Parathyroid adenoma (tissue), 2 donors: Measurements from ENCODE around the gene KIAA1671.

Experiments used
- H2AFZ ChIP-seq: fragments of 300-600 bp; sonication (generic); one replicate; pipeline ENCODE4 v1.7.0; 2017; ENCODE audit warnings: antibody characterized with exemption, mild to moderate bottlenecking
- H3K27ac ChIP-seq: fragments of 300-600 bp; sonication (generic); one replicate; pipeline ENCODE4 v1.7.0; 2017
- H3K27me3 ChIP-seq: fragments of 300-600 bp; sonication (generic); one replicate; pipeline ENCODE4 v1.7.0; 2017; ENCODE audit warnings: low read length; ENCODE audit not compliant: control insufficient read depth, insufficient read depth
- H3K36me3 ChIP-seq: fragments of 300-600 bp; sonication (generic); one replicate; pipeline ENCODE4 v1.7.0; 2017; ENCODE audit warnings: low read length; ENCODE audit not compliant: control insufficient read depth, insufficient read depth
- H3K4me1 ChIP-seq: fragments of 300-600 bp; sonication (generic); one replicate; pipeline ENCODE4 v1.7.0; 2017; ENCODE audit warnings: control low read depth
- H3K4me2 ChIP-seq: fragments of 300-600 bp; sonication (generic); one replicate; pipeline ENCODE4 v1.7.0; 2017; ENCODE audit warnings: low read length
- H3K4me3 ChIP-seq: fragments of 300-600 bp; sonication (generic); one replicate; pipeline ENCODE4 v1.7.0; 2017; ENCODE audit warnings: low read depth, low read length
- H3K79me2 ChIP-seq: fragments of 300-600 bp; sonication (generic); one replicate; pipeline ENCODE4 v1.7.0; 2017; ENCODE audit warnings: control low read depth
- H3K9ac ChIP-seq: fragments of 300-600 bp; sonication (generic); one replicate; pipeline ENCODE4 v1.7.0; 2017; ENCODE audit warnings: mild to moderate bottlenecking
- H3K9me3 ChIP-seq: fragments of 300-600 bp; sonication (generic); one replicate; pipeline ENCODE4 v1.7.0; 2017; ENCODE audit warnings: low read length; ENCODE audit not compliant: control insufficient read depth
- TF ChIP-seq, protein P1 (sequence below): fragments of 300-600 bp; sonication (generic); IDR thresholded peaks from one replicate; pipeline ENCODE4 v1.7.0; 2017; ENCODE audit warnings: antibody characterized with exemption, mild to moderate bottlenecking
- donor health status: primary hyperparathyroidism.

Gene KIAA1671

DNA sequence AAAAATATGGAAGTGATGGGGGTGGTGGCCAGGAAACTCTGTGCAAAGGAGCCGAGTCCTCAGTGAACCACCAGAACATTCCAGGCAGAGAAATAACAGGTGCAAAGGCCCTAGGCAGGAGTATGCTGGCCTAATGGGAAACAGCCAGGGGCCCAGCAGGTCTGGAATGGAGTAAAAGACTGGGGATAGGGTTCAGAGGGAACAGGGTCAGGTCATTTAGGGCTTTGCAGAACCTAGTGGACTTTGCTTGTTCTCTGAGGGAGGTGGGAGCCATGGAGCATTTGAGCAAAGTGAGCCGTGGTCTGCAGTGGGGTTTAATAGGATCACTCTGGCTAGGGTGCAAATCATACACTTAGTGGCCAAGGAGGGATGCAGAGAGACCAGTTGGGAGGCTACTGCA, 255.8 kb downstream of the KIAA1671 start:
- Histone ChIP-seq H3K27me3 (no peaks in the 10 kb centered on the region), H3K36me3 (no peaks in the 10 kb centered on the region), H3K4me1 (no peaks in the 10 kb centered on the region), H3K79me2 (no peaks in the 10 kb centered on the region), H3K9ac (no peak overlapping the region), H2AFZ (no peak overlapping the region), H3K27ac (no peak overlapping the region), H3K4me2 (no peak overlapping the region), H3K4me3 (no peak overlapping the region), H3K9me3 (no peaks in the 10 kb centered on the region)
- TF ChIP-seq, protein P1, sequence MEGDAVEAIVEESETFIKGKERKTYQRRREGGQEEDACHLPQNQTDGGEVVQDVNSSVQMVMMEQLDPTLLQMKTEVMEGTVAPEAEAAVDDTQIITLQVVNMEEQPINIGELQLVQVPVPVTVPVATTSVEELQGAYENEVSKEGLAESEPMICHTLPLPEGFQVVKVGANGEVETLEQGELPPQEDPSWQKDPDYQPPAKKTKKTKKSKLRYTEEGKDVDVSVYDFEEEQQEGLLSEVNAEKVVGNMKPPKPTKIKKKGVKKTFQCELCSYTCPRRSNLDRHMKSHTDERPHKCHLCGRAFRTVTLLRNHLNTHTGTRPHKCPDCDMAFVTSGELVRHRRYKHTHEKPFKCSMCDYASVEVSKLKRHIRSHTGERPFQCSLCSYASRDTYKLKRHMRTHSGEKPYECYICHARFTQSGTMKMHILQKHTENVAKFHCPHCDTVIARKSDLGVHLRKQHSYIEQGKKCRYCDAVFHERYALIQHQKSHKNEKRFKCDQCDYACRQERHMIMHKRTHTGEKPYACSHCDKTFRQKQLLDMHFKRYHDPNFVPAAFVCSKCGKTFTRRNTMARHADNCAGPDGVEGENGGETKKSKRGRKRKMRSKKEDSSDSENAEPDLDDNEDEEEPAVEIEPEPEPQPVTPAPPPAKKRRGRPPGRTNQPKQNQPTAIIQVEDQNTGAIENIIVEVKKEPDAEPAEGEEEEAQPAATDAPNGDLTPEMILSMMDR, result no peak

DNA sequence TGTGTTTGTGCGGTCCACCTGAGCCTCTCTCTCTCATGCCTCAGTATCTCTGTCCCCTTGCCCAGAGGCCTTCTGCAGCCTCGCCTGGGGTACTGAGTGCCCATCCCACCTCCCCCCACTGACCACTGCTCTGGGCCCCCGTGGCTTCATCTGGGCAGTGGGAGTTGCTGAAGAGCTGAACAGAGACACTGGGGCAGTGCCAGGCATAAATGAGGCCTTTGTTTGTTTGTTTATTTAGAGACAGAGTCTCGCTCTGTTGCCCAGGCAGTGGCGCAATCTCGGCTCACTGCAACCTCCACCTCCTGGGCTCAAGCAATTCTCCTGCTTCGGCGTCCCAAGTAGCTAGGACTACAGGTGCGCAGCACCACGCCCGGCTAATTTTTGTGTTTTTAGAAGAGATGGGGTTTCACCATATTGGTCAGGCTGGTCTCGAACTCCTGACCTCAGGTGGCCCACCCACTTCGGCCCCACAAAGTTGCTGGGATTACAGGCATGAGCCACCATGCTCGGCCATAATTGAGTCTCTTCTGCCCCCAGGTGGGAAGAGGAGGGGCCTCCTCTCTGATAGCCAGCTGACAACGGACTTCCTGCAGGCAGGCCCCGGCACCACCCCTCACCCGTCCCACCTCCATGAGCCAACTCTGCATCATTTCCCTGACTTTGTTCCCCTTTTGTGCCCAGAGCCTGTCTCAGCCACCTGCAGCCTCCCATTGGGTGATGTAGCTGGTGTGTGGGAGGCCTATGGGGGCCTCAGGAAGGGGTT, 256.4 kb downstream of the KIAA1671 start:
- no peaks in the 10 kb centered on the region for H3K36me3 ChIP-seq

DNA sequence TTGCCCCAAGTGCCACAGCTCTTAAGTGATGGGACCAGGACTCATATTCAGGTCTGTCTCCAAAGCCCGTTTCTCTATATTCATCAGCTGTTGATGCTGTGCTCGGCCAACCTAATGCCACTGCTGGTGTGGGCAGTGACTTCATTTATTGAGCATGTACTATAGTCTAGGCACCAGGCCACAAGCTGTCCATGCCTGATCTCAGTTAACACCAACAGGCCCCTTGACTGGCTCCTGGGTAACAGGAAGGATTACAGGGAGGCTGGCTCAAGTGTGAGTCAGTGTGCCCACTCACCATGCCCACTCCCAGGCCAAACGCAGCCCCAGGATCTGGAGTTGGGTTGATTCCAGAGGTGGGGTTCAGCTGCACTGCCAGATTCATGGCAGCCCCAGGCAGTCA, 258.3 kb downstream of the KIAA1671 start:
- Histone ChIP-seq H3K27me3 (no peaks in the 10 kb centered on the region), H3K4me2 (no peak overlapping the region), H3K79me2 (no peaks in the 10 kb centered on the region), H3K4me3 (no peak overlapping the region), H3K27ac (no peak overlapping the region), H3K4me1 (no peaks in the 10 kb centered on the region), H3K9ac (no peak overlapping the region), H2AFZ (no peak overlapping the region), H3K9me3 (no peaks in the 10 kb centered on the region), H3K36me3 (no peaks in the 10 kb centered on the region)
- TF ChIP-seq, protein P1, result no peak

More for the DNA sequence above, 256.4 kb downstream of the KIAA1671 start:
- H3K4me3 ChIP-seq, result no peak overlapping the region
- no peaks in the 10 kb centered on the region for H3K27me3 ChIP-seq
- no peak overlapping the region for H2AFZ ChIP-seq
- H3K79me2 ChIP-seq, result no peaks in the 10 kb centered on the region
- no peak overlapping the region for H3K9ac ChIP-seq
- H3K9me3 ChIP-seq, result no peaks in the 10 kb centered on the region
- H3K27ac ChIP-seq, result no peak overlapping the region
- no peak overlapping the region for H3K4me2 ChIP-seq
- TF ChIP-seq, protein P1, result no peak
- H3K4me1 ChIP-seq, result no peaks in the 10 kb centered on the region

DNA sequence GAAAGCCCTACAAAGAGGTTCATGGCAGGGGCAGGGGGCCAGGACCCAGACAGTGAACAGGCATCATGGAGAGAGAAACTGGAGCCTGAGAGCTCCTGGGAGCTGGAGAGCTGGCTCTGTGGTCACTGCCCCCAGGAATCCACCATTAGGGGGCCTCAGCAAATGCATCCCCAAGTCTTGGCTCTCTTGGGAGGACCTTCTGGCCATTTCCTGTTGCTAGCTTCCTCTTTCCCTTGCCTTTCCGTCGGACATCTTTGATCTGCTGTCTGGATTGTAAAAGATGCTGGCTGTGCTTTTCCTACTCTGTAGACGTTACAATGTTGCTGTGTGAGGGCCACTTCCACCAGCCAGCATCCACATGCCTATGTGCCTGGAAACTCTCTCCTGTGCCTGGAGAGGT, 259.8 kb downstream of the KIAA1671 start:
- Histone ChIP-seq H3K27ac (no peak overlapping the region), H3K36me3 (no peaks in the 10 kb centered on the region), H3K4me1 (no peaks in the 10 kb centered on the region), H3K4me3 (no peak overlapping the region), H3K9me3 (no peaks in the 10 kb centered on the region), H3K27me3 (no peaks in the 10 kb centered on the region), H3K4me2 (no peak overlapping the region), H3K79me2 (no peaks in the 10 kb centered on the region), H2AFZ (no peak overlapping the region), H3K9ac (no peak overlapping the region)
- TF ChIP-seq, protein P1, result no peak

DNA sequence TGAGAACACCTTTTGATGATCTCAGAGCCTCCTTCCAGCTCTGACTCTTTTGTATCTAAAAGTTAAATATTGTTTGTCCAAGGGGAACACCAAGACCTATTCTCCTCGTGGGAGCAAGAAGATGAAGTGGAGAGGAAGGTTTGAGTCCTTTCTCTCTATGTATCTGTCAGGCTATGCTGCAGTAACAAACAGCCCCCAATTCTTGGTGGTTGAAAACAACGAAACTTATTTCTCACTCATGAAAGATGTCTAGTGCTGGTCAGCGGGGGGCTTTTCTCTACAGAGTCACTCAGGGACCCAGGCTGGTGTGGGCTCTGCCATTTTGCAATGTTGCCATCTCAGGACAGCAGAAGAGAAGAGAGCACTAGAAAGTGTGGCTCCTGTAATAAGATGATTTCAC, 260.7 kb downstream of the KIAA1671 start:
- no peaks in the 10 kb centered on the region for H3K9me3 ChIP-seq

More for the DNA sequence above, 260.7 kb downstream of the KIAA1671 start:
- H3K4me3 ChIP-seq, result no peak overlapping the region
- H3K36me3 ChIP-seq, result no peaks in the 10 kb centered on the region
- no peaks in the 10 kb centered on the region for H3K79me2 ChIP-seq
- no peak overlapping the region for H3K4me2 ChIP-seq
- no peak overlapping the region for H2AFZ ChIP-seq
- H3K4me1 ChIP-seq, result no peaks in the 10 kb centered on the region
- H3K9ac ChIP-seq, result no peak overlapping the region
- no peak overlapping the region for H3K27ac ChIP-seq
- TF ChIP-seq, protein P1, result no peak
- H3K27me3 ChIP-seq, result no peaks in the 10 kb centered on the region
